HepG2 (cell line): ENCODE results near the gene ELF2. TPM values are rescaled to one million over a fixed set of nuclear protein-coding genes. Genes with fewer than 3 reads are reported as not detected.
A peak's percentile ranks its signal among the peaks of the same experiment; 100 is the strongest.

Experiments
- ATM ChIP-seq: fragments of 450-650 bp; IDR thresholded peaks from 2 replicates; pipeline ENCODE4 v1.7.1; 2017; ENCODE audit warnings: mild to moderate bottlenecking, borderline replicate concordance
- CEBPB ChIP-seq: IDR thresholded peaks from 2 replicates; pipeline ENCODE4 v1.6.1; 2011; ENCODE audit warnings: low read depth, low read length, improper control_type of control experiment, borderline replicate concordance
- EEA1 ChIP-seq: sonication (generic); formaldehyde crosslinking; IDR thresholded peaks from 2 replicates; pipeline ENCODE4 v1.5.1; 2020; ENCODE audit warnings: mild to moderate bottlenecking, missing genetic modification reagents, borderline replicate concordance
- FOXP1 ChIP-seq, 2 experiments: fragments of 450-650 bp in 1 of 2; IDR thresholded peaks; 2 replicates each; pipeline ENCODE4 v1.6.1; 2017 to 2018; ENCODE audit warnings: antibody characterized with exemption in 1 of 2
- GABPA ChIP-seq, 2 experiments: IDR thresholded peaks; 2 replicates each; pipeline ENCODE4 v1.6.1; 2011 to 2016; ENCODE audit warnings: low read depth in 2 of 2, low read length in 1 of 2, missing biosample characterization in 1 of 2, missing genetic modification characterization in 1 of 2
- GATA4 ChIP-seq: sonication (generic); IDR thresholded peaks from 2 replicates; pipeline ENCODE4 v1.6.1; 2016; ENCODE audit warnings: antibody characterized with exemption, low read depth, borderline replicate concordance
- MTA1 ChIP-seq: sonication (generic); formaldehyde crosslinking; IDR thresholded peaks from 2 replicates; pipeline ENCODE4 v1.4.0; 2020; ENCODE audit warnings: missing genetic modification reagents, mild to moderate bottlenecking, borderline replicate concordance
- NR2F6 ChIP-seq, 2 experiments: IDR thresholded peaks; 2 replicates each; pipeline ENCODE4 v1.6.1; 2016; ENCODE audit warnings: antibody characterized with exemption in 1 of 2, mild to moderate bottlenecking in 1 of 2
- POGZ ChIP-seq: sonication (generic); formaldehyde crosslinking; IDR thresholded peaks from 2 replicates; pipeline ENCODE4 v1.4.0; 2020; ENCODE audit warnings: mild to moderate bottlenecking, missing genetic modification reagents
- RAD21 ChIP-seq: fragments of 450-650 bp; formaldehyde crosslinking; IDR thresholded peaks from 2 replicates; pipeline ENCODE4 v1.5.0; 2020; ENCODE audit warnings: mild to moderate bottlenecking
- RXRB ChIP-seq: IDR thresholded peaks from 2 replicates; pipeline ENCODE4 v1.6.1; 2016; ENCODE audit warnings: borderline replicate concordance, missing genetic modification reagents, missing compliant biosample characterization
- SIX1 ChIP-seq: sonication (generic); formaldehyde crosslinking; IDR thresholded peaks from 2 replicates; pipeline ENCODE4 v1.4.0; 2020; ENCODE audit warnings: missing genetic modification reagents, borderline replicate concordance
- SMC3 ChIP-seq: IDR thresholded peaks from 2 replicates; pipeline ENCODE4 v1.6.1; 2011; ENCODE audit warnings: low read length, improper control_type of control experiment
- STAG1 ChIP-seq: sonication (generic); formaldehyde crosslinking; IDR thresholded peaks from 2 replicates; pipeline ENCODE4 v1.4.0; 2020; ENCODE audit warnings: missing genetic modification reagents
- TCF12 ChIP-seq, 2 experiments: fragments of 450-650 bp in 1 of 2; sonication (generic) in 1 of 2; formaldehyde crosslinking in 1 of 2; IDR thresholded peaks; 2 replicates each; pipeline versions ENCODE4 v1.6.1 to v1.8.0; 2017 to 2022; ENCODE audit warnings: antibody characterized with exemption in 1 of 2, mild to moderate bottlenecking in 1 of 2, missing genetic modification reagents in 1 of 2, moderate library complexity in 1 of 2
- TFE3 ChIP-seq: IDR thresholded peaks from 2 replicates; pipeline ENCODE4 v1.6.1; 2016
- ZBTB21 ChIP-seq: sonication (generic); formaldehyde crosslinking; IDR thresholded peaks from 2 replicates; pipeline ENCODE4 v1.4.0; 2020; ENCODE audit warnings: missing genetic modification reagents
- ZBTB8A ChIP-seq: sonication (generic); formaldehyde crosslinking; IDR thresholded peaks from 2 replicates; pipeline ENCODE4 v1.4.0; 2020; ENCODE audit warnings: mild to moderate bottlenecking, low read depth, missing genetic modification reagents, borderline replicate concordance
- ZMYM4 ChIP-seq: sonication (generic); formaldehyde crosslinking; IDR thresholded peaks from 2 replicates; pipeline ENCODE4 v1.8.1; 2023; ENCODE audit warnings: mild to moderate bottlenecking, missing genetic modification reagents
- ZNF329 ChIP-seq: sonication (generic); formaldehyde crosslinking; IDR thresholded peaks from 2 replicates; pipeline ENCODE4 v1.9.0; 2021; ENCODE audit warnings: low read depth, mild to moderate bottlenecking, missing genetic modification reagents
- ZNF383 ChIP-seq: sonication (generic); formaldehyde crosslinking; IDR thresholded peaks from 2 replicates; pipeline ENCODE4 v1.4.0; 2020; ENCODE audit warnings: missing genetic modification reagents, mild to moderate bottlenecking, borderline replicate concordance
- ZNF766 ChIP-seq: sonication (generic); formaldehyde crosslinking; IDR thresholded peaks from 2 replicates; pipeline ENCODE4 v1.5.0; 2020; ENCODE audit warnings: missing genetic modification reagents, borderline replicate concordance
- ZNF891 ChIP-seq: sonication (generic); formaldehyde crosslinking; IDR thresholded peaks from 2 replicates; pipeline ENCODE4 v1.5.0; 2020; ENCODE audit warnings: mild to moderate bottlenecking, missing genetic modification reagents
- ZSCAN9 ChIP-seq: IDR thresholded peaks from 2 replicates; pipeline ENCODE4 v1.6.1; 2016; ENCODE audit warnings: borderline replicate concordance
- polyA plus RNA-seq, 8 experiments: library from polyadenylated mRNA; depleted of rRNA in 3 of 8; stranded (reverse) in 7 of 8; unstranded in 1 of 8; fragments of >200 nt; fragmentation: Illumina TruSeq in 4 of 8; extraction: Trizol in 4 of 8; gene quantifications; 2 replicates each; pipeline versions ENCODE4 v1.2.1 to v1.2.3, GENCODE V29; 2011 to 2016; ENCODE audit warnings: low read depth in 4 of 8, missing spikeins in 1 of 8, mixed read lengths in 1 of 8; ENCODE audit not compliant: insufficient read depth in 1 of 8
- total RNA-seq, 5 experiments: library from RNA; depleted of rRNA; stranded (reverse); fragments of >200 nt; fragmentation: Illumina TruSeq; extraction: Trizol; gene quantifications; 2 replicates each; pipeline ENCODE4 v1.2.3, GENCODE V29; 2016; ENCODE audit warnings: low read depth in 1 of 5
- TF ChIP-seq, protein P1 (sequence below): sonication (generic); formaldehyde crosslinking; IDR thresholded peaks from 2 replicates; pipeline ENCODE4 v1.5.1; 2020; ENCODE audit warnings: mild to moderate bottlenecking, moderate library complexity, missing genetic modification reagents
- TF ChIP-seq, protein P2 (sequence below): sonication (generic); formaldehyde crosslinking; IDR thresholded peaks from 2 replicates; pipeline ENCODE4 v1.8.0; 2022; ENCODE audit warnings: mild to moderate bottlenecking, missing genetic modification reagents; ENCODE audit not compliant: insufficient replicate concordance

The ELF2 gene
- total and polyA plus RNA-seq, 2 of the 13 experiments (the other 11 are each of a cell fraction or from before 2014, with no cell fraction given), result 28.6 to 35.4 TPM

- TF ChIP-seq RAD21 (CRISPR knock-in tag) (peak; percentile 49; the same call in 1 of the 2 replicates), ZNF766 (no peak), CEBPB (peak; percentile 89), FOXP1 (IDR thresholded peaks at IDR 0.05) (no peak), FOXP1 (CRISPR knock-in tag; IDR thresholded peaks at IDR 0.05) (no peak), ZNF383 (CRISPR knock-in tag) (no peak), ZMYM4 (0 out of 2 replicates have a peak, but pooled peaks have one; percentile 31), ZSCAN9 (CRISPR knock-in tag) (0 out of 2 replicates have a peak, but pooled peaks have one; percentile 30), GATA4 (no peak), ZNF329 (CRISPR knock-in tag) (no peak), NR2F6 (IDR thresholded peaks at IDR 0.05) (0 out of 2 replicates have a peak, but pooled peaks have one; percentile 24), NR2F6 (CRISPR knock-in tag; IDR thresholded peaks at IDR 0.05) (no peak), POGZ (CRISPR knock-in tag) (no peak), SMC3 (peak; percentile 37; the same call in 1 of the 2 replicates), ZBTB8A (no peak), STAG1 (CRISPR knock-in tag) (peak; percentile 49), ATM (no peak), ZBTB21 (no peak), GABPA (IDR thresholded peaks at IDR 0.05; ENCODE audit: low read depth, low read length) (no peak), GABPA (CRISPR knock-in tag; IDR thresholded peaks at IDR 0.05; ENCODE audit: low read depth) (no peak), EEA1 (no peak), RXRB (peak; percentile 22; the same call in 1 of the 2 replicates), ZNF891 (CRISPR knock-in tag) (no peak), TFE3 (CRISPR knock-in tag) (no peak), TCF12 (IDR thresholded peaks at IDR 0.05) (no peak), TCF12 (CRISPR knock-in tag; IDR thresholded peaks at IDR 0.05) (no peak), MTA1 (CRISPR knock-in tag) (no peak), SIX1 (CRISPR knock-in tag) (no peak)
- TF ChIP-seq, protein P1, sequence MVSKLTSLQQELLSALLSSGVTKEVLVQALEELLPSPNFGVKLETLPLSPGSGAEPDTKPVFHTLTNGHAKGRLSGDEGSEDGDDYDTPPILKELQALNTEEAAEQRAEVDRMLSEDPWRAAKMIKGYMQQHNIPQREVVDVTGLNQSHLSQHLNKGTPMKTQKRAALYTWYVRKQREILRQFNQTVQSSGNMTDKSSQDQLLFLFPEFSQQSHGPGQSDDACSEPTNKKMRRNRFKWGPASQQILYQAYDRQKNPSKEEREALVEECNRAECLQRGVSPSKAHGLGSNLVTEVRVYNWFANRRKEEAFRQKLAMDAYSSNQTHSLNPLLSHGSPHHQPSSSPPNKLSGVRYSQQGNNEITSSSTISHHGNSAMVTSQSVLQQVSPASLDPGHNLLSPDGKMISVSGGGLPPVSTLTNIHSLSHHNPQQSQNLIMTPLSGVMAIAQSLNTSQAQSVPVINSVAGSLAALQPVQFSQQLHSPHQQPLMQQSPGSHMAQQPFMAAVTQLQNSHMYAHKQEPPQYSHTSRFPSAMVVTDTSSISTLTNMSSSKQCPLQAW, result no peak
- TF ChIP-seq, protein P2, sequence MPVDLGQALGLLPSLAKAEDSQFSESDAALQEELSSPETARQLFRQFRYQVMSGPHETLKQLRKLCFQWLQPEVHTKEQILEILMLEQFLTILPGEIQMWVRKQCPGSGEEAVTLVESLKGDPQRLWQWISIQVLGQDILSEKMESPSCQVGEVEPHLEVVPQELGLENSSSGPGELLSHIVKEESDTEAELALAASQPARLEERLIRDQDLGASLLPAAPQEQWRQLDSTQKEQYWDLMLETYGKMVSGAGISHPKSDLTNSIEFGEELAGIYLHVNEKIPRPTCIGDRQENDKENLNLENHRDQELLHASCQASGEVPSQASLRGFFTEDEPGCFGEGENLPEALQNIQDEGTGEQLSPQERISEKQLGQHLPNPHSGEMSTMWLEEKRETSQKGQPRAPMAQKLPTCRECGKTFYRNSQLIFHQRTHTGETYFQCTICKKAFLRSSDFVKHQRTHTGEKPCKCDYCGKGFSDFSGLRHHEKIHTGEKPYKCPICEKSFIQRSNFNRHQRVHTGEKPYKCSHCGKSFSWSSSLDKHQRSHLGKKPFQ, result no peak
These were observed 9.1 kb downstream of the ELF2 start (continued) for GRCh38 chr4:139167774-139168444.
